GM21717 (cell line): Measurements from ENCODE around the gene TENT4A.

ENCODE experiments used
- ATAC-seq: cut with Tn5 transposase; IDR thresholded peaks from one replicate; pipeline ENCODE4 v1.9.1; 2021; ENCODE audit warnings: mild to moderate bottlenecking, moderate library complexity; ENCODE audit not compliant: unreplicated experiment

The TENT4A gene

DNA sequence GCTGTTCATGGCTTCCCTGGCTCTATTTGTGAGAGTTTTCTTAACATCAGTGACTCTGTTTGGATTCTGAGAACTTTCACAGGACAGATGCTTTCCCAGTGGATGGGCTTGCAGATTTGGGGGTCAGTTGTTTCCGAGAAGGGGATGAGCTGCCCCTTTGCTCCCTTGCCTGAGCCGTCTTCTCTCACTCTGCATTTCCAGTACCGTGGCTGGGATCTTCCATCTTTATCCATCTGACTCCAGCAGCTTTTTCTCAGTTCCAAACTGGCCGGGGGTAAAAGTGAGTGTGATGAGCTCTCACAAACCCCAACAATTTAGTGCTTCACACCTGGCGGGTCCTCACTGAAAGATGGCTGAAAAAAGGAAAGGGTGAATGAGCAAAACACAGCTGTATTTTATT, 79.1 kb downstream of the TENT4A start:
- ATAC-seq = no peak

GRCh38 chr5:6792911-6793471, 79.8 kb downstream of the TENT4A start:
- no peak for ATAC-seq

GRCh38 chr5:6801236-6801635, 88.0 kb downstream of the TENT4A start:
- ATAC-seq = no peak

GRCh38 chr5:6803981-6804550, 90.8 kb downstream of the TENT4A start:
- ATAC-seq = no peak

- no peak for ATAC-seq
Observed at GRCh38 chr5:6804766-6805501, 91.7 kb downstream of the TENT4A start.

DNA sequence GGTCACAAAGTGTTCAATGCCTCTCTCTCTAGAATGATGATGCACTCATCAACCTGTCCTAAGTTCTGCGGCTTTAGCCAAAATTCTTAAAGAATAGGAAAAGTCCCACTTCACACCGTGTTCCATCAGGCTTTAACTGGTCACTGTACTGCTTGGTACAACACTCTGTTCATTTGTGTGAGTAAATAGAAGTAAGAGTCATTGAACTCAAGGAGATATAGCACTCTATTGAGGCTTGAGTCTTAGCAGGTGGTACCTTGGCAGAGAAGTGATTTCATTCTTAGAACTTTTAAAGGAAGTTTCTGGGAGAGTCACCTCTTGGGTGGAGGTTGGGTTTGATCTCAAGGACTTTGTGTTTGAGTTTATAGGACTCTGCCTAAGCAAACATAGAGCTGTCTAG, 92.6 kb downstream of the TENT4A start:
- no peak for ATAC-seq
